ENCODE results near the gene PDE8A. TPM values are rescaled to one million over a fixed set of nuclear protein-coding genes. Genes with fewer than 3 reads are reported as not detected.
"Not testable (repeated sequence)": the region's sequence is repeated elsewhere in the genome, so short reads cannot be mapped to it uniquely, and the experiment has no call there.

Gene PDE8A
- total RNA-seq, 1 donor from 2014 or later = 8.6 TPM

DNA sequence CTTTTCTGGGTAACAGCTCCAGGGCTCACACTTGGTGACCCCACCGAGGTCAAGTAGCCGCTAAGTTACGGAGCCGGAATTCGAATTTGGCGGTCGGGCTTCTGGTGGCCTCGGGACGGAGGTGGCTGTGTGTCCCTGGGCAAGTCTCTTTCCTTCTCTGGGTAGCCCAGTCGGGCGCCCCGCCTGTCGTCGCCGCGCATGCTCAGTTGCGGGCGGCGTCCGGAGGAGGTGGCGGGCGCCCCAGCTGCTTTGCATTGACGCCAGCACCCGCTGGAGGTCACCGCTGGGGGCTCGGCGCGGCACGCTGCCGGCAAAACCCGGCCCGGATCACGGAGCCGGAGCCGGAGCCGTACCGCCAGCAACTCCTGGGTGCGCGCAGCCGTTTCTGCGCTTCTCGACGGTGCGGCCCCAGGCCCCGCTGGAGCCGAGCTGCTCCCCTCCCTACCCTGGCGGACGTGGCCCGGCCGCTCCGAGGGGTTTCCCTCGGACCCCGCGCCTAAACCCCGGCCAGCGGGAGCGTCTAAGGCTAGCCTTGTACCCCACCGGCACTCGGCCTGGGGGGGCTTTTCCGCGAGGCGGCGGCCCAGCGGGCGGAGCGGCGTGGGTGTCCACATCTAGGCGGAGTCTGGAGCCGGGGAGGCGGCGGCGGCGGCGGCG lies 474 bp upstream of the PDE8A start:
- no peaks in the 10 kb centered on the region for H3K9me3 Mint-ChIP-seq
- no peaks in the 10 kb centered on the region for H3K36me3 Mint-ChIP-seq (ENCODE audit: low read depth)
- peaks cover 66% of the 10 kb centered on the region for H3K27me3 Mint-ChIP-seq (ENCODE audit: low read depth)
- H3K4me1 Mint-ChIP-seq = peaks cover 13% of the 10 kb centered on the region
- H3K4me3 Mint-ChIP-seq = peak overlapping the region; percentile 89
- DNase-seq (ENCODE audit: low read depth, low spot score) = peak; percentile 92
- TF ChIP-seq, protein P1, sequence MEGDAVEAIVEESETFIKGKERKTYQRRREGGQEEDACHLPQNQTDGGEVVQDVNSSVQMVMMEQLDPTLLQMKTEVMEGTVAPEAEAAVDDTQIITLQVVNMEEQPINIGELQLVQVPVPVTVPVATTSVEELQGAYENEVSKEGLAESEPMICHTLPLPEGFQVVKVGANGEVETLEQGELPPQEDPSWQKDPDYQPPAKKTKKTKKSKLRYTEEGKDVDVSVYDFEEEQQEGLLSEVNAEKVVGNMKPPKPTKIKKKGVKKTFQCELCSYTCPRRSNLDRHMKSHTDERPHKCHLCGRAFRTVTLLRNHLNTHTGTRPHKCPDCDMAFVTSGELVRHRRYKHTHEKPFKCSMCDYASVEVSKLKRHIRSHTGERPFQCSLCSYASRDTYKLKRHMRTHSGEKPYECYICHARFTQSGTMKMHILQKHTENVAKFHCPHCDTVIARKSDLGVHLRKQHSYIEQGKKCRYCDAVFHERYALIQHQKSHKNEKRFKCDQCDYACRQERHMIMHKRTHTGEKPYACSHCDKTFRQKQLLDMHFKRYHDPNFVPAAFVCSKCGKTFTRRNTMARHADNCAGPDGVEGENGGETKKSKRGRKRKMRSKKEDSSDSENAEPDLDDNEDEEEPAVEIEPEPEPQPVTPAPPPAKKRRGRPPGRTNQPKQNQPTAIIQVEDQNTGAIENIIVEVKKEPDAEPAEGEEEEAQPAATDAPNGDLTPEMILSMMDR (conservative IDR thresholded peaks at IDR 0.05) = peak; percentile 53
- no peak overlapping the region for H3K27ac Mint-ChIP-seq (ENCODE audit: unreplicated experiment)

DNA sequence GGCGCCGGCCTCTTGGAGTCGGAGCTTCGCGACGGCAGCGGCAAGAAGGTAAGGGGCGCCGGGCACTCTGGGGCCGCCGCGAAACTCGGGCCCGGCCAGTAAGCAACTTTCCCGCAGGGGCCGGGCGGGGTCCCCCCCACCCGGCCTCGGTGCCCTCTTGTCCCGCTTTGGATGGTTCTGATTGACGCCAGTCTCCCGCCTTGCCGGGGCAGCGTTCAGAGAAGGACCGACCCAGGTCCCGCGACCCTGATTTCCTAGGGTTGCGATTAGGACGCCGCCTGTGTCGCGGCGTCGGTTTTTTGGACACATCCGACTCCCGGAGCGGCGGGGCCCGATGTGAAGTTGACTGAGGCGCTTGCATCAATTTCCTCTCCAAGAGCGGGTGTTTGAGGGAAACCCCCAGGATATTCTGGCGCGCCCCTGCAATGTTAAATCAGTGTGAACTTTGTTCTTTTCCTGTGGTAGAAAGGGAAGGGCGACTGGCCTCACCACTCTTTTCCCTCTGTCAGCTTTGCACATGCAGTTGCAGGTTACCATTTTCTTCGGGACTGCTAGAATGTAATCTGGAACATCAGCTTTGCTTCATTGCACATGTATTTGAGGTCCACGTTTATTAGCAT lies 755 bp downstream of the PDE8A start:
- H3K27ac Mint-ChIP-seq (ENCODE audit: unreplicated experiment) = no peak overlapping the region
- peaks cover 13% of the 10 kb centered on the region for H3K4me1 Mint-ChIP-seq
- H3K27me3 Mint-ChIP-seq (ENCODE audit: low read depth) = peaks cover 64% of the 10 kb centered on the region
- DNase-seq (ENCODE audit: low read depth, low spot score) = no peak
- TF ChIP-seq, protein P1 (conservative IDR thresholded peaks at IDR 0.05) = no peak
- H3K36me3 Mint-ChIP-seq (ENCODE audit: low read depth) = no peaks in the 10 kb centered on the region
- H3K9me3 Mint-ChIP-seq = no peaks in the 10 kb centered on the region
- H3K4me3 Mint-ChIP-seq = peak overlapping the region; percentile 81

DNA sequence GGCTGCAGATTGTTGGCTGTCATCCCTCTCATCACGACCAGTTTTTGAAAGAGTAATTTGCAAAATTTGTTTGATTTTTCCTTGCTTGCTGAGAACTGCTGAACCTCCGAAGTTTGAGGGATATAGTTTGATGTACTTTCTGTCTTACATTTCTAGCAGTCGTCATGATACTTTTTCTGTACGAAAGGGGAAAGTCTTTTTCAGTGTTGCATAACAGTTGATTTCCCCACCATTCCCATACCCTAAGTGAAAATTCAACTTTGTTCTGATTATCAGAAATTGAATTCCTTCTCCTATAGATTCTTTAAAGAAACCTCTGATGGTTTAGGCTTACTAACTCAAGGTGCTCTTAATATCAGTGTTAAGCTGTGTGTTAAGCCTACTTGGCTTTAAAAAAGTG lies 1.6 kb downstream of the PDE8A start:
- Mint-ChIP-seq H3K4me3 (peak overlapping the region; percentile 81), H3K36me3 (ENCODE audit: low read depth) (no peaks in the 10 kb centered on the region), H3K4me1 (peaks cover 13% of the 10 kb centered on the region), H3K9me3 (no peaks in the 10 kb centered on the region), H3K27ac (ENCODE audit: unreplicated experiment) (no peak overlapping the region), H3K27me3 (ENCODE audit: low read depth) (peaks cover 62% of the 10 kb centered on the region)
- DNase-seq (ENCODE audit: low read depth, low spot score) = no peak
- TF ChIP-seq, protein P1 (conservative IDR thresholded peaks at IDR 0.05) = no peak

DNA sequence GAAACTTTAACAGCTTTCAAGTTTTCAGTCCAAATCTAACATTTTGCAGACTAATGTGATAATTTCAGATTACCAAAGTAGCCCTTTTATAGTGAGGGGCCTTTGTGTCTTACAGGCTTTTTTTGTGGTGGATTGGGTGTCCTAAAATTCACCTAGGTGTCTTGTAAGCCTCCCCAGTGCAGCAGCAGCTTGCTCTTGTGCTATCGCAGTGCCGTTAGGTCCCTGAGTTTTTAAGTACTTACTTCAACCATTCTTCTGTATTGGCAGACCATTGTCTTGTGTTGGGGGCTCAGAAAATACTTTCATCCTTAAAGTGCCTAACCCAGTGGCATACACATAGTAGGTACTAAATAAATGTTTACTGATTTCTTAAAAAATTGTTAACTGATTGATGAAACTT lies 2.1 kb downstream of the PDE8A start:
- H3K9me3 Mint-ChIP-seq = no peaks in the 10 kb centered on the region
- peak overlapping the region; percentile 81 for H3K4me3 Mint-ChIP-seq
- no peak for DNase-seq (ENCODE audit: low read depth, low spot score)
- peaks cover 59% of the 10 kb centered on the region for H3K27me3 Mint-ChIP-seq (ENCODE audit: low read depth)
- no peaks in the 10 kb centered on the region for H3K36me3 Mint-ChIP-seq (ENCODE audit: low read depth)
- H3K4me1 Mint-ChIP-seq = peaks cover 13% of the 10 kb centered on the region
- no peak overlapping the region for H3K27ac Mint-ChIP-seq (ENCODE audit: unreplicated experiment)
- TF ChIP-seq, protein P1 (conservative IDR thresholded peaks at IDR 0.05) = no peak

DNA sequence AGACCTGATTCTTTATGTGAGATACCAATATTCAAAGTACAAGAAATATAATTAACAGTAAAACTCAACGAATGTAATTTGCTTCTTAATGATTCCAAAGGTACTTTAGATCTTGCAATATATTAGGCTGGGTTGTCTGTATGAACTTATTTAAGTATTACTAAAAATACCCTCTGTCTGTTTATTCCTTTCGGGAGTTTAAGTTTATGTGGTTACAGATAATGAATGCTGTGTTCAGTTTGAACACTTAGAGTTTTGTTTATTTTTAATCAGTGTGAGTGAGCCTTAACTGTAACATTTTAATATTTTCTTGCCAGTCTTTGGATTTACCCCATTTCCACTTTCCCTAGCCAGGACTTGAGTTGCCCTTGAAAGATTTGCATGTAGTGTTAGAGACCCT lies 3.5 kb downstream of the PDE8A start:
- Mint-ChIP-seq H3K27ac (ENCODE audit: unreplicated experiment) (no peak overlapping the region), H3K4me1 (peaks cover 6% of the 10 kb centered on the region), H3K9me3 (no peaks in the 10 kb centered on the region), H3K4me3 (peak overlapping the region; percentile 24), H3K27me3 (ENCODE audit: low read depth) (peaks cover 45% of the 10 kb centered on the region), H3K36me3 (ENCODE audit: low read depth) (no peaks in the 10 kb centered on the region)
- TF ChIP-seq, protein P1 (conservative IDR thresholded peaks at IDR 0.05) = no peak
- DNase-seq (ENCODE audit: low read depth, low spot score) = no peak

DNA sequence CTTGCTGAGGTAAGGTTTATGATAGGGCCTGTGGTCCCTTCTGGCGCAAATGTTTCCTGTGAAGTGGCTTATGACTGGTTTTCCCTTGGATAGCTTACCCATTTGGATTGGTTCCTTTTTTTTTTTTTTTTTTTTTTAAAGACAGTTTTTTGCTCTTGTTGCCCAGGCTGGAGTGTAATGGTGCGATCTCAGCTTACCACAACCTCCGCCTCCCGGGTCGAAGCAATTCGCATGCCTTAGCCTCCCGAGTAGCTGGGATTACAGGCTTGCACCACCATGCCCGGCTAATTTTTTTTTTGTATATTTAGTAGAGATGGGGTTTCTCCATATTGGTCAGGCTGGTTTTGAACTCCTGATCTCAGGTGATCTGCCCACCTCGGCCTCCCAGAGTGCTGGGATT lies 5.7 kb downstream of the PDE8A start:
- not testable (repeated sequence) for H3K36me3 Mint-ChIP-seq (ENCODE audit: low read depth)

More for the DNA sequence above, 5.7 kb downstream of the PDE8A start:
- H3K4me3 Mint-ChIP-seq; H3K4me1 Mint-ChIP-seq; H3K9me3 Mint-ChIP-seq; DNase-seq (ENCODE audit: low read depth, low spot score); H3K27ac Mint-ChIP-seq (ENCODE audit: unreplicated experiment): not testable (repeated sequence)
- peaks cover 38% of the 10 kb centered on the region for H3K27me3 Mint-ChIP-seq (ENCODE audit: low read depth)
